HepG2 (cell line): ENCODE data around the gene R3HDM4. TPM values are rescaled to one million over a fixed set of nuclear protein-coding genes. Genes with fewer than 3 reads are reported as not detected.
A peak's percentile ranks its signal among the peaks of the same experiment; 100 is the strongest.

Experiments used
- ASH2L ChIP-seq: fragments of 300-600, 200-600 bp; sonication (generic); IDR thresholded peaks from 2 replicates; pipeline ENCODE4 v1.7.0; 2017; ENCODE audit warnings: low read depth, mild to moderate bottlenecking, moderate library complexity, mixed read lengths, low read length; ENCODE audit not compliant: insufficient read length
- CREM ChIP-seq, 2 experiments: sonication (generic) in 1 of 2; formaldehyde crosslinking in 1 of 2; IDR thresholded peaks; 2 replicates each; pipeline versions ENCODE4 v1.4.0 to v1.6.1; 2016 to 2020; ENCODE audit warnings: antibody characterized with exemption in 1 of 2, mild to moderate bottlenecking in 1 of 2, missing genetic modification reagents in 1 of 2
- FOXP4 ChIP-seq: sonication (generic); formaldehyde crosslinking; IDR thresholded peaks from 2 replicates; pipeline ENCODE4 v1.4.0; 2020; ENCODE audit warnings: missing genetic modification reagents
- HOXA9 ChIP-seq: sonication (generic); formaldehyde crosslinking; IDR thresholded peaks from 2 replicates; pipeline ENCODE4 v1.8.1; 2022; ENCODE audit warnings: missing genetic modification reagents, mild to moderate bottlenecking, moderate library complexity, borderline replicate concordance
- MED13 ChIP-seq: sonication (generic); formaldehyde crosslinking; IDR thresholded peaks from 2 replicates; pipeline ENCODE4 v1.5.0; 2020; ENCODE audit warnings: missing genetic modification reagents
- MYC ChIP-seq: sonication (generic); formaldehyde crosslinking; IDR thresholded peaks from 2 replicates; pipeline ENCODE4 v1.9.0; 2021; ENCODE audit warnings: missing genetic modification reagents, borderline replicate concordance
- NCOA2 ChIP-seq: sonication (generic); formaldehyde crosslinking; IDR thresholded peaks from 2 replicates; pipeline ENCODE4 v1.8.0; 2022; ENCODE audit warnings: inconsistent platforms
- PPARG ChIP-seq: conservative IDR thresholded peaks from 2 replicates; pipeline ENCODE4 v1.6.1; 2016; ENCODE audit warnings: missing biosample characterization, missing genetic modification reagents
- RXRB ChIP-seq: IDR thresholded peaks from 2 replicates; pipeline ENCODE4 v1.6.1; 2016; ENCODE audit warnings: borderline replicate concordance, missing genetic modification reagents, missing compliant biosample characterization
- TFDP2 ChIP-seq: sonication (generic); formaldehyde crosslinking; IDR thresholded peaks from 2 replicates; pipeline ENCODE4 v1.4.0; 2020; ENCODE audit warnings: missing genetic modification reagents
- THAP11 ChIP-seq: IDR thresholded peaks from 2 replicates; pipeline ENCODE4 v1.6.1; 2016; ENCODE audit warnings: missing biosample characterization, missing genetic modification reagents
- THAP8 ChIP-seq: sonication (generic); formaldehyde crosslinking; IDR thresholded peaks from 2 replicates; pipeline ENCODE4 v1.5.1; 2020; ENCODE audit warnings: missing genetic modification reagents, mild to moderate bottlenecking, borderline replicate concordance
- ZBTB14 ChIP-seq: sonication (generic); formaldehyde crosslinking; IDR thresholded peaks from 2 replicates; pipeline ENCODE4 v1.4.0; 2020; ENCODE audit warnings: missing genetic modification reagents
- ZBTB7A ChIP-seq: sonication (generic); formaldehyde crosslinking; IDR thresholded peaks from 2 replicates; pipeline ENCODE4 v1.8.0; 2022; ENCODE audit warnings: mild to moderate bottlenecking, missing genetic modification reagents
- ZNF354B ChIP-seq: sonication (generic); formaldehyde crosslinking; IDR thresholded peaks from 2 replicates; pipeline ENCODE4 v1.8.0; 2022; ENCODE audit warnings: mild to moderate bottlenecking, missing genetic modification reagents
- ZNF609 ChIP-seq: sonication (generic); formaldehyde crosslinking; IDR thresholded peaks from 2 replicates; pipeline ENCODE4 v1.4.0; 2020; ENCODE audit warnings: mild to moderate bottlenecking, missing genetic modification reagents, borderline replicate concordance
- ZNF768 ChIP-seq: sonication (generic); formaldehyde crosslinking; IDR thresholded peaks from 2 replicates; pipeline ENCODE4 v1.4.0; 2020; ENCODE audit warnings: missing genetic modification reagents
- ZNF790 ChIP-seq: sonication (generic); formaldehyde crosslinking; IDR thresholded peaks from 2 replicates; pipeline ENCODE4 v1.8.0; 2022; ENCODE audit warnings: missing genetic modification reagents, mild to moderate bottlenecking, borderline replicate concordance
- polyA plus RNA-seq, 8 experiments: library from polyadenylated mRNA; depleted of rRNA in 3 of 8; stranded (reverse) in 7 of 8; unstranded in 1 of 8; fragments of >200 nt; fragmentation: Illumina TruSeq in 4 of 8; extraction: Trizol in 4 of 8; gene quantifications; 2 replicates each; pipeline versions ENCODE4 v1.2.1 to v1.2.3, GENCODE V29; 2011 to 2016; ENCODE audit warnings: low read depth in 4 of 8, missing spikeins in 1 of 8, mixed read lengths in 1 of 8; ENCODE audit not compliant: insufficient read depth in 1 of 8
- total RNA-seq, 5 experiments: library from RNA; depleted of rRNA; stranded (reverse); fragments of >200 nt; fragmentation: Illumina TruSeq; extraction: Trizol; gene quantifications; 2 replicates each; pipeline ENCODE4 v1.2.3, GENCODE V29; 2016; ENCODE audit warnings: low read depth in 1 of 5

The R3HDM4 gene
- total and polyA plus RNA-seq, 2 of the 13 experiments (the other 11 are each of a cell fraction or from before 2014, with no cell fraction given), result 26.2 to 26.9 TPM

- TF ChIP-seq ZNF609 (CRISPR knock-in tag) (peak; percentile 59; the same call in 1 of the 2 replicates), MED13 (peak; percentile 71; the same call in 1 of the 2 replicates), ASH2L (peak; percentile 20), ZBTB7A (peak; percentile 95), MYC (CRISPR knock-in tag) (peak; percentile 55; the same call in 1 of the 2 replicates), PPARG (CRISPR knock-in tag) (no peak), THAP8 (CRISPR knock-in tag) (no peak), TFDP2 (CRISPR knock-in tag) (peak; percentile 77), ZNF768 (CRISPR knock-in tag) (no peak), ZNF354B (no peak), RXRB (peak; percentile 48; the same call in 1 of the 2 replicates), ZNF790 (CRISPR knock-in tag) (no peak), HOXA9 (CRISPR knock-in tag) (no peak), THAP11 (CRISPR knock-in tag) (peak; percentile 28; the same call in 1 of the 2 replicates), ZBTB14 (CRISPR knock-in tag) (peak; percentile 41; the same call in 1 of the 2 replicates), CREM (IDR thresholded peaks at IDR 0.05) (peak; percentile 34; the same call in 1 of the 2 replicates), CREM (CRISPR knock-in tag; IDR thresholded peaks at IDR 0.05) (no peak), NCOA2 (CRISPR knock-in tag) (peak; percentile 27; the same call in 1 of the 2 replicates), FOXP4 (CRISPR knock-in tag) (peak; percentile 32)
These were observed 13.8 kb upstream of the R3HDM4 start (continued) for GRCh38 chr19:926589-927350.
